Measurements from ENCODE around the gene GRM8. TPM values are rescaled to one million over a fixed set of nuclear protein-coding genes. Genes with fewer than 3 reads are reported as not detected.

The GRM8 gene
- total RNA-seq, 1 experiment from 2014 or later: not detected

DNA sequence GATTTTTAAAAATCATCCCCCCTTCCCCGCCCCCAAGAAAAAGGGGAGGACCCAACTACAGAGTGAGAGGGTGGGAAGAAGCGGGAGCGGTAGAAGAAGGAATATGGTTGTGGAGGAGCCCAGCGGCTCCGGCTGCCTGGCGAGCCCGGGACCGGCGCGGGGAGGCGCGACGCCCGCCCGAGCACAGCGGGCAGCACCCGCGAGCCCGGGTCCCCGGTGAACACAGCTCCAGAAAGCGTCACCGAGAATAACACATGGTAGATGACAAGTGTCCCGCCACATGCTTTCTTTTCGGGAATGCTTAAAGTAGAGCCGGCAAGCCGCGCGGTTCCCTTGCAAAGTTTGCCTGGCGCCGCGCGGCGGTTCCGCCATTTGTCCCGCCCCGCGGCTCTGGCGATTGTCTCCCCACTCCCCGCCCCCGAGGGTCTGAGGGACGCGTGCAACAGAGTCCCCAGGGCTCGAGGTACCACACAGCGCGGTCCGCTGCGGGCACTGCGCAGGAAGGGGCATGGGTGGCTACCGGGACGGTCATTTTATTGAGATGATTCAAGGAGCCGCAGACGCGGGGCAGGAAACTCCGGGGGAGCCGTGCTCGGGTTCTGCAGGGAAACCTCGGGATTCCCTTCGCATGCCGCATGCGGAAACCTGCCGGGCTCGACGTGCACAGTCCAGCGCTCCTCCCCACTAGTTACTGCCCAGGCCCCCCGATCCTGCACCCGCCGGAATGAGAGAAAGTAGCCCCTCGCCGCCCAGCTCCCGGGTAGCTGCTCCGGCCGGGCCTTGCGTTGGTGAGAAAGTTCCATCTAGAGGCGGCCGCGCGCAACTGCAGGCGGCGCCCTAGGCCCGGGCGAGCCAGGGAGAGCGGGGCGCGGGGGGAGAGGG, 781 bp upstream of the GRM8 start:
- no peaks in the 10 kb centered on the region for H3K36me3 ChIP-seq (ENCODE audit: low read depth, low read length)
- POLR2A ChIA-PET (ENCODE audit: unreplicated experiment): no interaction called here
- H3K79me2 ChIP-seq (ENCODE audit: low read length): no peaks in the 10 kb centered on the region
- H3K9ac ChIP-seq (ENCODE audit: low read length): 0 out of 2 replicates have a peak overlapping the region, but pooled peaks have one; percentile 1
- H3K4me2 ChIP-seq (ENCODE audit: low read length): peak overlapping the region; percentile 96
- H3K4me3 ChIP-seq (ENCODE audit: low read length): peak overlapping the region; percentile 79
- intact Hi-C loops (cut with micrococcal nuclease): loop anchor here (1.0 to 5.0 kb wide), 3 partner anchors 139 to 450 kb away; partner anchors contain the start of gene ZNF800
- no peaks in the 10 kb centered on the region for H4K20me1 ChIP-seq (ENCODE audit: low read length)
- no peak for TF ChIP-seq EZH2phosphoT487 (IDR thresholded peaks at IDR 0.05; ENCODE audit: borderline replicate concordance, low read length)
- TF ChIP-seq, protein P1, sequence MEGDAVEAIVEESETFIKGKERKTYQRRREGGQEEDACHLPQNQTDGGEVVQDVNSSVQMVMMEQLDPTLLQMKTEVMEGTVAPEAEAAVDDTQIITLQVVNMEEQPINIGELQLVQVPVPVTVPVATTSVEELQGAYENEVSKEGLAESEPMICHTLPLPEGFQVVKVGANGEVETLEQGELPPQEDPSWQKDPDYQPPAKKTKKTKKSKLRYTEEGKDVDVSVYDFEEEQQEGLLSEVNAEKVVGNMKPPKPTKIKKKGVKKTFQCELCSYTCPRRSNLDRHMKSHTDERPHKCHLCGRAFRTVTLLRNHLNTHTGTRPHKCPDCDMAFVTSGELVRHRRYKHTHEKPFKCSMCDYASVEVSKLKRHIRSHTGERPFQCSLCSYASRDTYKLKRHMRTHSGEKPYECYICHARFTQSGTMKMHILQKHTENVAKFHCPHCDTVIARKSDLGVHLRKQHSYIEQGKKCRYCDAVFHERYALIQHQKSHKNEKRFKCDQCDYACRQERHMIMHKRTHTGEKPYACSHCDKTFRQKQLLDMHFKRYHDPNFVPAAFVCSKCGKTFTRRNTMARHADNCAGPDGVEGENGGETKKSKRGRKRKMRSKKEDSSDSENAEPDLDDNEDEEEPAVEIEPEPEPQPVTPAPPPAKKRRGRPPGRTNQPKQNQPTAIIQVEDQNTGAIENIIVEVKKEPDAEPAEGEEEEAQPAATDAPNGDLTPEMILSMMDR (conservative IDR thresholded peaks at IDR 0.05; ENCODE audit: low read depth, low read length): peak; percentile 83
- H3K4me1 ChIP-seq (ENCODE audit: insufficient read depth, low read length): peaks cover 13% of the 10 kb centered on the region
- CTCF ChIA-PET: interaction anchor here (0.6 kb wide), 1 partner anchor 450 kb away, joined by 4 read pairs; no protein-coding TSS in a partner anchor
- no TSS peak for BruUV-seq (replicated peaks)
- DNase-seq (peak; percentile 58), ATAC-seq (peak; percentile 84)
- H3K27me3 ChIP-seq (ENCODE audit: low read length): peaks cover 48% of the 10 kb centered on the region
- H3K9me2 ChIP-seq (replicated peaks; ENCODE audit: low read length): no peaks in the 10 kb centered on the region
- H3F3A ChIP-seq (ENCODE audit: low read length, unreplicated experiment): no peaks in the 10 kb centered on the region
- no peak overlapping the region for H3K27ac ChIP-seq (ENCODE audit: low read length)
- peak overlapping the region; percentile 96 for H2AFZ ChIP-seq (ENCODE audit: low read length)
- no peaks in the 10 kb centered on the region for H3K9me3 ChIP-seq (ENCODE audit: low read length)

DNA sequence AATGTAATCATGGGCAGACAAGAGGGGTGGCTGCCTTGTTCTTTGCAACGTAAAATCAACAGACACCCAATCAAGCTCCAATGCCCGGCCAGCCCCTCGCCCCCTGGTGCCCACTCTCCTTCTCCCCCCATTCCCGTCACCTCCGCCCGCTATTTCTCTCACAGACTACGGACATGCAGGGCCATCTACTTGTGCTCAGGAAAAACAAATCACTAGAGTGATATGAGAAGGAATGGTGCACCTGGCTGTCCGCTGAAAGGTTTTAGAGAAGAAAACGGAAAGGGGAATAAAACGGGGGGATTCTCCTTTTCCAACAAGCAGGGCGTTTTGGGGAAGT, 396 bp downstream of the GRM8 start:
- Histone ChIP-seq H3K9ac (ENCODE audit: low read length) (no peak overlapping the region), H4K20me1 (ENCODE audit: low read length) (no peaks in the 10 kb centered on the region), H3F3A (ENCODE audit: low read length, unreplicated experiment) (no peaks in the 10 kb centered on the region), H3K36me3 (ENCODE audit: low read depth, low read length) (no peaks in the 10 kb centered on the region), H3K4me1 (ENCODE audit: insufficient read depth, low read length) (peaks cover 13% of the 10 kb centered on the region), H3K79me2 (ENCODE audit: low read length) (no peaks in the 10 kb centered on the region), H3K9me3 (ENCODE audit: low read length) (no peaks in the 10 kb centered on the region), H3K4me3 (ENCODE audit: low read length) (peak overlapping the region; percentile 79), H3K27me3 (ENCODE audit: low read length) (peaks cover 58% of the 10 kb centered on the region), H2AFZ (ENCODE audit: low read length) (peak overlapping the region; percentile 96), H3K4me2 (ENCODE audit: low read length) (peak overlapping the region; percentile 96), H3K27ac (ENCODE audit: low read length) (no peak overlapping the region), H3K9me2 (replicated peaks; ENCODE audit: low read length) (no peaks in the 10 kb centered on the region)
- no TSS peak for BruUV-seq (replicated peaks)
- ChIA-PET CTCF (no interaction called here), POLR2A (ENCODE audit: unreplicated experiment) (no interaction called here)
- TF ChIP-seq, protein P1 (conservative IDR thresholded peaks at IDR 0.05; ENCODE audit: low read depth, low read length): no peak
- TF ChIP-seq EZH2 (IDR thresholded peaks at IDR 0.05; ENCODE audit: low read length, unreplicated experiment): no peak
- no peak for TF ChIP-seq EZH2phosphoT487 (IDR thresholded peaks at IDR 0.05; ENCODE audit: borderline replicate concordance, low read length)
- ATAC-seq (no peak), DNase-seq (no peak)
- intact Hi-C loops (cut with micrococcal nuclease): loop anchor here (5.0 kb wide), 2 partner anchors 140 to 190 kb away; partner anchors contain the start of gene ZNF800

Measured in PC-3 (cell line).